GM15510 (cell line): ENCODE results near the gene RBM20.

Experiments
- POLR2A ChIP-seq: IDR thresholded peaks from 3 replicates; pipeline ENCODE4 v1.6.1; 2011; ENCODE audit warnings: borderline replicate concordance; ENCODE audit not compliant: insufficient read length; ENCODE audit errors: extremely low read depth

Gene RBM20

GRCh38 chr10:110813743-110814472 is 169.8 kb downstream of the RBM20 start:
- TF ChIP-seq POLR2A = no peak

DNA sequence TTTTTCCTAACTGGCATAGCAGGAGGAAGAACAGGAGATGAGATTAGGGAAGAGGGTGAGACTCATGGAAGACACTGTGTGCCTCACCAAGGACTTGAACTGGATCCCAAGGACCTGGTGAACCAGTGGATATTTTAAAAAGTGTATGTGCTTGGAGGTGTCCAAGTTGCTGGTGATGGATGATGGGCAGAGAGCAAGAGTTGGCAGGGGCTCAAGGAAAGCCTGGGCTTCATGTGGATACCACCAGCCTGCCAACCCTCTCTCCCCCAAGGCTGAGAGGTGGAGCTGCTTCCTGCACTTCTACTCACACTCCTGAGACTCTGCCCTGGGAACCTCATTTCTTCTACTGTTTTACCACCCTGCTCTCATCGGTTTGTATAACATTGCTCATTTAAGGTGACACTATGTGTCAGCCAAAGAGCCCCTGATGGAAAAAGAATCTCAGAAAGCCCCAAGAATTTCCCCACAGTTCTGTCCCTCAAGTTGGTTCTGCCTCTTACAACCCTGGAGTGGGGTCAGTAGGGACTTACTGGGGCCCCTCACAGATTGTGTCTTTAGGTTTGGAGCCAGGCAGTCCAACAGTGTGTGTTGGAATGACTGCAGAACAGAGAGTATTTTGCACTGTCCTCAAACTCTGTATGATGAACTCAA is 171.3 kb downstream of the RBM20 start:
- TF ChIP-seq POLR2A = no peak

- no peak for TF ChIP-seq POLR2A
These were observed 173.5 kb downstream of the RBM20 start for GRCh38 chr10:110817614-110818013.

GRCh38 chr10:110818311-110819256 is 174.4 kb downstream of the RBM20 start:
- no peak for TF ChIP-seq POLR2A

DNA sequence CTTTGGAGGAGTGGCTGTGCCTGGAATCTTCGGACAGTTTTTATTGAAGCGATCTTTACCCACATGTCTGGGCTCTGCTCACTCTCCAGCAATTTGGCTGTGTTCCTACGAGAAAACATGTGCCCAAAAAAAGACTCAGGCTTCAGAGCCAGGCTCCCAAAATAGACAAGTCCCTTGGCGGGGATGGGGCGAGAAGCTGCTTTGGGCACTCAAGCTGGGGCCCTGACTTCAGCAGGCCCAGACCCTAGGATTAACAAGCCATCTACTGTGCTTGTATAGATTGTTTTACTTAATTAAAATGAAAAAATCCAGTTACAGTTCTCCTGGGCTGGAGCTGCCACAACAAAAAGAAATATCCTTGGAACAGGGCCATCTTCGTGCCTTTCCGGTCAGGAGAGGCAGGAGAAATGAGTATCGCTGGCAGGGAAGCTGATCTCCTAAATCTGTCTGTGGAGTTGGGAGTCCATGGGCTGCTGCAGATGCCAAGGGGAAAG is 176.2 kb downstream of the RBM20 start:
- TF ChIP-seq POLR2A = no peak

DNA sequence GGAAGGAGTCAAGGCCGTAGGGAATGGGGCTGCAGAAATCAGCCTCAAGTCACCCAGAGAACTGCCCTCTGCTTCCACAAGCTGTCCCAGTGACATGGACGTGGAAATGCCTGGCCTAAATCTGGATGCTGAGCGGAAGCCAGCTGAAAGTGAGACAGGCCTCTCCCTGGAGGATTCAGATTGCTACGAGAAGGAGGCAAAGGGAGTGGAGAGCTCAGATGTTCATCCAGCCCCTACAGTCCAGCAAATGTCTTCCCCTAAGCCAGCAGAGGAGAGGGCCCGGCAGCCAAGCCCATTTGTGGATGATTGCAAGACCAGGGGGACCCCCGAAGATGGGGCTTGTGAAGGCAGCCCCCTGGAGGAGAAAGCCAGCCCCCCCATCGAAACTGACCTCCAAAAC is 177.4 kb downstream of the RBM20 start:
- no peak for TF ChIP-seq POLR2A

- no peak for TF ChIP-seq POLR2A
These were observed 178.0 kb downstream of the RBM20 start for GRCh38 chr10:110822035-110822711.

- no peak for TF ChIP-seq POLR2A
These were observed 178.7 kb downstream of the RBM20 start for GRCh38 chr10:110822712-110823311.

DNA sequence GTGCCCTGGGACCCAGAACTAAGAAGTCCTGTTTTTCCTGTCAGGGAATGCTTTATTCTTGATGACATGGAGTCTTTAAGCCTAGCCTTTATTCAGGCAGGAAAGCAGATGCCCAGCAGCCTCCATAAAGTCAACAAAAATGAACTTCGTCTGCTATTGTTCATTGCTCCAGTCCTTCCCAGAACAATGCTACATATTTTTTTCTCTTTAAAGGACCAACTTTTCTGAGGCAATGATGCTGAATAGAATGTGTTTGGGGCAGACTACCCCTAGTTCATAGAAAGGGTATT is 180.0 kb downstream of the RBM20 start:
- TF ChIP-seq POLR2A = no peak

DNA sequence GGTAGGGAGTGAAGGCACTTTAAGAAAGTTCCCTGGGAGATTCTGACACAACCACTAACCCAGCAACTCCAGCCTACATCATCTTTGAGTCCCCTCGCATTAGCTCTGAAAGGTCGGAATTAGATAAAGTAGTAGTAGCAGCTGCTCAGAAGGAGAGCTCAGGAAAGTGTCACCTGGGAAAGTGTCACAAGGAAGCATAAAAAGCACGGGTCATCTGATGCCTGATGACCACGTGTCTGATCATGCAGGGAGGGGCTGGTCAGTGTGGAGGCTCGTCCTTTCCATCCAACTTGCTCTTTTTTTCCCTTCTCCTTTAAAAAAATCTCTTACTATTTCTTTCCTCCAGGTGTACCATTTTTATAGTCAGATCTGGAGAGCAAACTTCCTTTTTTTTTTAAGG is 180.5 kb downstream of the RBM20 start:
- TF ChIP-seq POLR2A = no peak

DNA sequence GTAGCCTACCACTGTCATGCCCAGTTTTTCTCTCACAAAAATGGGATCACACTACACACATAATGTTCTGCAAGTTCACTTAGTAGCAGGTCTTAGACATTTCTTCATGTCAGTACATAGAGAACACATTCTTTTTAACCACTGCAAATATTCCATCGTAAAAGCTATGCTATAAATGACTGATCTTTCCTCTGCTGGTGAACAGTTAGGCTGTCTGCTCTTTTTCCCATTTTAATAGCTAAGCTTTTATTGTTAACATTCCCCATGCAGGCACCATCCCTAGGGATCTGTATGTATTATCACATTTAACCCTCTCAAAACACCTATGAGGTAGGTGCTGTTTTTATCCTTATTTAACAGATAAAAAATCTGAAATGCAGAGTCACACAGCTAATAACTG is 181.4 kb downstream of the RBM20 start:
- no peak for TF ChIP-seq POLR2A

GRCh38 chr10:110827410-110827809 is 183.3 kb downstream of the RBM20 start:
- TF ChIP-seq POLR2A = no peak

DNA sequence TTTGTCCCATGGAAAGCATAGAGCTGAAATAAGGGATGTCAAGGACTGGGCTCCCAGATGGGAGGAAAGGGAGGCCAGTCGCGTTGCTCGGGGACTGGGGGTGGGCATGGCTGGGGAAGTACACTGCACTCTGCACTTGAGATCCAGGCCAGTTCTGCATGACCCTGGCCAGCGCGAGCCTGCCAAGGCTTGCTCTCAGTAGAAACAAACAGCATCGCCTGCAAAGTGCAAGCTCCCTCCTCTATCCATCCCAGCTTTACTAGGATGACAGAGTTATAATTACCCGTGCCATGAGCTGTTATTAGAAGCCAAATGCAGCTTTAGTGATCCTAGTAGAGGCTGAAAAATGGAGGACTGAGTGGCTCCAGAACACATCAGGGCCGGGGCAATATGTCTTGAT is 183.7 kb downstream of the RBM20 start:
- no peak for TF ChIP-seq POLR2A

- no peak for TF ChIP-seq POLR2A
These were observed 184.4 kb downstream of the RBM20 start for GRCh38 chr10:110828525-110828924.
